ENCODE data around the gene MACROD2. TPM values are rescaled to one million over a fixed set of nuclear protein-coding genes. Genes with fewer than 3 reads are reported as not detected.

MACROD2 gene
- total and polyA plus RNA-seq, 2 donors (not counting 1 experiment from before 2014, with no cell fraction given) = 5.3 to 6.7 TPM

DNA sequence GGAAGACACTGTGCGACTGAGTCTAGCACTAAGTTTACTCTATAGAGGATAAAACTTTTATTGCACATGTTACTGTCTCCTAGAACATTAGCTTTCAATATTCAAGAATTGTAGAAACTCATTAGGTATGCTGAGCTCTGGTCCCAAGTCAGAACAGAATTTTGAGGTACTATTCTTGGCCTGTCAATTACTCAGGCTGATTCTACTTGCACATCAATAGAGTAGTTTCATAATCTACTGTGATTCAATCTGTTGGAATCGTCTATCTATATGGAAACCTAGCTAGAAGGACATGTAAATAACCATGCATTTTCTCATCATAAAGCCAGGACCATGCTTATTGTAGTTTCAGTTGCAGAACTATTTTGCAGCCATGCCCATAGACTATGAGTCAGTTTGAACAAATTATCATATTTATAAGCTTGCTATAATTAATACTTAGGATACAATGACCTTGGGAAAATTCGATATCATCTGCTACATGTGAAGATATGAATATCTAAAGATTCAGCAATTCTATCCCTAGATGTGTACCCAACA is 300.5 kb downstream of the MACROD2 start:
- Histone ChIP-seq H3K4me3 (ENCODE audit: control extremely low read depth in 1 of 5, extremely low read depth in 1 of 5, insufficient read depth in 1 of 5, low read depth in 2 of 5, low read length in 4 of 5) (no peak overlapping the region), H3K4me2 (replicated peaks; ENCODE audit: low read depth, low read length, poor library complexity, severe bottlenecking) (no peak overlapping the region), H2AFZ (ENCODE audit: insufficient read depth, low read depth, low read length, poor library complexity, severe bottlenecking) (no peak overlapping the region), H3K27me3 (replicated peaks in 1 of 4; ENCODE audit: control extremely low read depth in 1 of 4, control insufficient read depth in 3 of 4, insufficient read depth in 4 of 4, low read length in 3 of 4) (no peaks in the 10 kb centered on the region), H3K36me3 (replicated peaks in 1 of 2; ENCODE audit: control extremely low read depth in 1 of 2, control insufficient read depth in 1 of 2, extremely low read depth in 1 of 2, insufficient read depth in 2 of 2, low read length in 1 of 2) (no peaks in the 10 kb centered on the region), H4K20me1 (ENCODE audit: control insufficient read depth, insufficient read depth, low read length, poor library complexity, severe bottlenecking) (no peaks in the 10 kb centered on the region), H3K79me2 (ENCODE audit: control insufficient read depth, insufficient read depth, low read length) (no peaks in the 10 kb centered on the region), H3K9ac (ENCODE audit: low read length) (no peak overlapping the region), H3K4me1 (ENCODE audit: control insufficient read depth in 2 of 2, insufficient read depth in 2 of 2, low read length in 2 of 2) (no peaks in the 10 kb centered on the region), H3K27ac (ENCODE audit: low read length in 2 of 2) (no peak overlapping the region), H3K9me3 (ENCODE audit: control extremely low read depth in 1 of 3, control insufficient read depth in 2 of 3, insufficient read depth in 1 of 3, low read length in 2 of 3) (no peaks in the 10 kb centered on the region)
- H3K4me1 Mint-ChIP-seq = no peaks in the 10 kb centered on the region
- DNase-seq = no peak
- ChIA-PET POLR2A (no interaction called here), CTCF (no interaction called here)
- H3K27ac Mint-ChIP-seq = no peak overlapping the region
- intact Hi-C loops (cut with micrococcal nuclease) = no loop called here
- no peak overlapping the region for H3K4me3 Mint-ChIP-seq
- H3K9me3 Mint-ChIP-seq (ENCODE audit: insufficient read depth) = no peaks in the 10 kb centered on the region
- H3K27me3 Mint-ChIP-seq = no peaks in the 10 kb centered on the region
- TF ChIP-seq EZH2 (IDR thresholded peaks at IDR 0.05; ENCODE audit: borderline replicate concordance, insufficient read depth, low read depth, low read length, poor library complexity, severe bottlenecking) = no peak
- TF ChIP-seq, protein P1, sequence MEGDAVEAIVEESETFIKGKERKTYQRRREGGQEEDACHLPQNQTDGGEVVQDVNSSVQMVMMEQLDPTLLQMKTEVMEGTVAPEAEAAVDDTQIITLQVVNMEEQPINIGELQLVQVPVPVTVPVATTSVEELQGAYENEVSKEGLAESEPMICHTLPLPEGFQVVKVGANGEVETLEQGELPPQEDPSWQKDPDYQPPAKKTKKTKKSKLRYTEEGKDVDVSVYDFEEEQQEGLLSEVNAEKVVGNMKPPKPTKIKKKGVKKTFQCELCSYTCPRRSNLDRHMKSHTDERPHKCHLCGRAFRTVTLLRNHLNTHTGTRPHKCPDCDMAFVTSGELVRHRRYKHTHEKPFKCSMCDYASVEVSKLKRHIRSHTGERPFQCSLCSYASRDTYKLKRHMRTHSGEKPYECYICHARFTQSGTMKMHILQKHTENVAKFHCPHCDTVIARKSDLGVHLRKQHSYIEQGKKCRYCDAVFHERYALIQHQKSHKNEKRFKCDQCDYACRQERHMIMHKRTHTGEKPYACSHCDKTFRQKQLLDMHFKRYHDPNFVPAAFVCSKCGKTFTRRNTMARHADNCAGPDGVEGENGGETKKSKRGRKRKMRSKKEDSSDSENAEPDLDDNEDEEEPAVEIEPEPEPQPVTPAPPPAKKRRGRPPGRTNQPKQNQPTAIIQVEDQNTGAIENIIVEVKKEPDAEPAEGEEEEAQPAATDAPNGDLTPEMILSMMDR (IDR thresholded peaks at IDR 0.05) = no peak
- WGBS (ENCODE audit: insufficient coverage) = 60% methylated on average over 1 of the region's 3 CpGs
- ATAC-seq (ENCODE audit: low read depth) = no peak

- intact Hi-C loops (cut with micrococcal nuclease) = no loop called here
- no peak for ATAC-seq (ENCODE audit: low read depth)
- H3K27me3 ChIP-seq (replicated peaks in 1 of 4; ENCODE audit: control extremely low read depth in 1 of 4, control insufficient read depth in 3 of 4, insufficient read depth in 4 of 4, low read length in 3 of 4) = no peaks in the 10 kb centered on the region
- Mint-ChIP-seq H3K4me3 (no peak overlapping the region), H3K27me3 (no peaks in the 10 kb centered on the region), H3K4me1 (no peaks in the 10 kb centered on the region), H3K27ac (no peak overlapping the region), H3K9me3 (ENCODE audit: insufficient read depth) (no peaks in the 10 kb centered on the region)
- no peak overlapping the region for H2AFZ ChIP-seq (ENCODE audit: insufficient read depth, low read depth, low read length, poor library complexity, severe bottlenecking)
- H3K36me3 ChIP-seq (replicated peaks in 1 of 2; ENCODE audit: control extremely low read depth in 1 of 2, control insufficient read depth in 1 of 2, extremely low read depth in 1 of 2, insufficient read depth in 2 of 2, low read length in 1 of 2) = no peaks in the 10 kb centered on the region
- H3K4me3 ChIP-seq (ENCODE audit: control extremely low read depth in 1 of 5, extremely low read depth in 1 of 5, insufficient read depth in 1 of 5, low read depth in 2 of 5, low read length in 4 of 5) = no peak overlapping the region
- no peaks in the 10 kb centered on the region for H4K20me1 ChIP-seq (ENCODE audit: control insufficient read depth, insufficient read depth, low read length, poor library complexity, severe bottlenecking)
- WGBS (ENCODE audit: insufficient coverage) = no CpG with 5 or more reads among the region's 4 CpGs
- no peaks in the 10 kb centered on the region for H3K9me3 ChIP-seq (ENCODE audit: control extremely low read depth in 1 of 3, control insufficient read depth in 2 of 3, insufficient read depth in 1 of 3, low read length in 2 of 3)
- H3K4me2 ChIP-seq (replicated peaks; ENCODE audit: low read depth, low read length, poor library complexity, severe bottlenecking) = no peak overlapping the region
- ChIA-PET CTCF (no interaction called here), POLR2A (no interaction called here)
- H3K9ac ChIP-seq (ENCODE audit: low read length) = no peak overlapping the region
- H3K4me1 ChIP-seq (ENCODE audit: control insufficient read depth in 2 of 2, insufficient read depth in 2 of 2, low read length in 2 of 2) = no peaks in the 10 kb centered on the region
- DNase-seq = no peak
- no peak overlapping the region for H3K27ac ChIP-seq (ENCODE audit: low read length in 2 of 2)
- TF ChIP-seq, protein P1 (IDR thresholded peaks at IDR 0.05) = no peak
- no peak for TF ChIP-seq EZH2 (IDR thresholded peaks at IDR 0.05; ENCODE audit: borderline replicate concordance, insufficient read depth, low read depth, low read length, poor library complexity, severe bottlenecking)
- no peaks in the 10 kb centered on the region for H3K79me2 ChIP-seq (ENCODE audit: control insufficient read depth, insufficient read depth, low read length)
Measured at GRCh38 chr20:14299831-14300230, 304.5 kb downstream of the MACROD2 start.
